Endodermal cell (in vitro differentiated cells): ENCODE results near the gene KLRC1. TPM values are rescaled to one million over a fixed set of nuclear protein-coding genes. Genes with fewer than 3 reads are reported as not detected.
"Not testable (repeated sequence)": the region's sequence is repeated elsewhere in the genome, so short reads cannot be mapped to it uniquely, and the experiment has no call there.

Experiments used
- DNase-seq: peaks from one replicate; pipeline ENCODE4 v3.0.0-alpha.2; 2017
- H3K27ac ChIP-seq: 2 replicates; pipeline ENCODE4 v1.5.1; 2013; ENCODE audit warnings: mild to moderate bottlenecking, low read depth, low read length, moderate library complexity
- H3K27me3 ChIP-seq: 2 replicates; pipeline ENCODE4 v1.6.1; 2013; ENCODE audit warnings: mild to moderate bottlenecking, low read length, moderate library complexity; ENCODE audit not compliant: insufficient read depth, control insufficient read depth, poor library complexity, severe bottlenecking
- H3K36me3 ChIP-seq: 2 replicates; pipeline ENCODE4 v1.7.0; 2013; ENCODE audit warnings: mild to moderate bottlenecking, low read length, moderate library complexity; ENCODE audit not compliant: control insufficient read depth, insufficient read depth
- H3K4me1 ChIP-seq: one replicate; pipeline ENCODE4 v1.7.0; 2013; ENCODE audit warnings: low read length; ENCODE audit not compliant: control insufficient read depth, insufficient read depth
- H3K4me3 ChIP-seq: 2 replicates; pipeline ENCODE4 v1.5.1; 2013; ENCODE audit warnings: mild to moderate bottlenecking, low read length, moderate library complexity
- H3K9ac ChIP-seq: 2 replicates; pipeline ENCODE4 v1.6.1; 2013; ENCODE audit warnings: mild to moderate bottlenecking, low read length, moderate library complexity; ENCODE audit not compliant: poor library complexity, severe bottlenecking; ENCODE audit errors: extremely low read depth
- H3K9me3 ChIP-seq: 2 replicates; pipeline ENCODE4 v1.6.1; 2013; ENCODE audit warnings: mild to moderate bottlenecking, low read length, moderate library complexity; ENCODE audit not compliant: control insufficient read depth
- H3K27ac Mint-ChIP-seq: 2 replicates; pipeline ENCODE4 v1.8.0; 2020; ENCODE audit warnings: mixed read lengths
- H3K27me3 Mint-ChIP-seq: 2 replicates; pipeline ENCODE4 v1.8.0; 2021; ENCODE audit warnings: mild to moderate bottlenecking, mixed read lengths; ENCODE audit not compliant: insufficient read depth
- H3K36me3 Mint-ChIP-seq: 2 replicates; pipeline ENCODE4 v1.8.0; 2020; ENCODE audit warnings: low read depth, mixed read lengths
- H3K4me1 Mint-ChIP-seq: 2 replicates; pipeline ENCODE4 v1.8.0; 2020; ENCODE audit warnings: mixed read lengths
- H3K4me3 Mint-ChIP-seq: 2 replicates; pipeline ENCODE4 v1.8.0; 2020; ENCODE audit warnings: mild to moderate bottlenecking, moderate library complexity, mixed read lengths
- H3K9me3 Mint-ChIP-seq: 2 replicates; pipeline ENCODE4 v1.8.0; 2020; ENCODE audit warnings: mild to moderate bottlenecking, mixed read lengths
- WGBS, 2 experiments: methylation state at CpG; one replicate each; pipeline versions ENCODE4 v1.1.5 to v1.1.7; 2013; ENCODE audit warnings: missing lambda C conversion rate in 2 of 2, mixed read lengths in 1 of 2; ENCODE audit not compliant: insufficient coverage in 1 of 2, insufficient read length in 1 of 2; 5-methylcytosine and 5-hydroxymethylcytosine counted together
- total RNA-seq, 2 donors: library from RNA; stranded (reverse); fragmentation: NEBNext Ultra II Directional in 1 of 2; extraction: Animal tissue kit (Norgen Biotek cat#: 25700) in 1 of 2; gene quantifications; 2 replicates in 1 of 2; 3 replicates in 1 of 2; pipeline ENCODE4 v1.2.1, GENCODE V29; 2021
- TF ChIP-seq, protein P1 (sequence below): fragments of 200-600 bp; sonication (generic); conservative IDR thresholded peaks from 2 replicates; pipeline ENCODE4 v1.5.0; 2021; ENCODE audit warnings: antibody characterized with exemption, mild to moderate bottlenecking

KLRC1 gene
- total RNA-seq, 2 donors from 2014 or later: not detected

- WGBS, 2 experiments: 73% methylated on average over 2 of the region's 2 CpGs; no CpG with 5 or more reads in 1 of the 2 experiments
- H3K4me3 Mint-ChIP-seq: no peak overlapping the region
- DNase-seq: no peak
- no peaks in the 10 kb centered on the region for H3K27me3 ChIP-seq
- H3K9ac ChIP-seq: no peak overlapping the region
- no peak overlapping the region for H3K27ac ChIP-seq
- no peaks in the 10 kb centered on the region for H3K36me3 Mint-ChIP-seq
- peaks cover 13% of the 10 kb centered on the region for H3K4me1 Mint-ChIP-seq
- H3K27ac Mint-ChIP-seq: no peak overlapping the region
- H3K36me3 ChIP-seq: no peaks in the 10 kb centered on the region
- H3K9me3 ChIP-seq: no peaks in the 10 kb centered on the region
- H3K9me3 Mint-ChIP-seq: no peaks in the 10 kb centered on the region
- H3K27me3 Mint-ChIP-seq: no peaks in the 10 kb centered on the region
- H3K4me3 ChIP-seq: no peak overlapping the region
- TF ChIP-seq, protein P1, sequence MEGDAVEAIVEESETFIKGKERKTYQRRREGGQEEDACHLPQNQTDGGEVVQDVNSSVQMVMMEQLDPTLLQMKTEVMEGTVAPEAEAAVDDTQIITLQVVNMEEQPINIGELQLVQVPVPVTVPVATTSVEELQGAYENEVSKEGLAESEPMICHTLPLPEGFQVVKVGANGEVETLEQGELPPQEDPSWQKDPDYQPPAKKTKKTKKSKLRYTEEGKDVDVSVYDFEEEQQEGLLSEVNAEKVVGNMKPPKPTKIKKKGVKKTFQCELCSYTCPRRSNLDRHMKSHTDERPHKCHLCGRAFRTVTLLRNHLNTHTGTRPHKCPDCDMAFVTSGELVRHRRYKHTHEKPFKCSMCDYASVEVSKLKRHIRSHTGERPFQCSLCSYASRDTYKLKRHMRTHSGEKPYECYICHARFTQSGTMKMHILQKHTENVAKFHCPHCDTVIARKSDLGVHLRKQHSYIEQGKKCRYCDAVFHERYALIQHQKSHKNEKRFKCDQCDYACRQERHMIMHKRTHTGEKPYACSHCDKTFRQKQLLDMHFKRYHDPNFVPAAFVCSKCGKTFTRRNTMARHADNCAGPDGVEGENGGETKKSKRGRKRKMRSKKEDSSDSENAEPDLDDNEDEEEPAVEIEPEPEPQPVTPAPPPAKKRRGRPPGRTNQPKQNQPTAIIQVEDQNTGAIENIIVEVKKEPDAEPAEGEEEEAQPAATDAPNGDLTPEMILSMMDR: no peak
- H3K4me1 ChIP-seq: no peaks in the 10 kb centered on the region
Measured at GRCh38 chr12:10398168-10398567, 55.0 kb downstream of the KLRC1 start.

GRCh38 chr12:10397296-10397695, 55.9 kb downstream of the KLRC1 start:
- Mint-ChIP-seq H3K4me1 (peaks cover 13% of the 10 kb centered on the region), H3K27me3 (no peaks in the 10 kb centered on the region), H3K36me3 (no peaks in the 10 kb centered on the region), H3K9me3 (no peaks in the 10 kb centered on the region), H3K4me3 (no peak overlapping the region), H3K27ac (no peak overlapping the region)
- no peak for DNase-seq
- 80 to 83% methylated on average over 1 to 2 of the region's 2 CpGs for WGBS, 2 experiments
- TF ChIP-seq, protein P1: no peak
- Histone ChIP-seq H3K4me1 (no peaks in the 10 kb centered on the region), H3K27me3 (no peaks in the 10 kb centered on the region), H3K4me3 (no peak overlapping the region), H3K27ac (no peak overlapping the region), H3K9me3 (no peaks in the 10 kb centered on the region), H3K36me3 (no peaks in the 10 kb centered on the region), H3K9ac (no peak overlapping the region)

DNA sequence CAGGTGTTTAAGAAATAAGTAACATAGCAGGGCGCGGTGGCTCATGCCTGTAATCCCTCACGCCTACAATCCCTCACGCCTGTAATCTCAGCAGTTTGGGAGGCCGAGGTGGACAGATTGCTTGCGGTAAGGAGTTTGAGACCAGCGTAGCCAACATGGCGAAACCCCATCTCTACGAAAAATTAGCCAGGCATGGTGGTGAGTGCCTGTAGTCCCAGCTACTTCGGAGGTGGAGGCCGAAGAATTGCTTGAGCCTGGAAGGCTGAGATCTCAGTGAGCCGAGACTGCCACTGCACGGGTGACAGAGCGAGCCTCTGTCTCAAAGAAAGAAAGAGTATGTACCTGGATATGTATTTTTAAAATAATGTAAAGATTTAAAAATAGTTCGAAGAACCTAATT, 57.0 kb downstream of the KLRC1 start:
- not testable (repeated sequence) for H3K4me3 Mint-ChIP-seq, H3K4me1 ChIP-seq, H3K27me3 Mint-ChIP-seq, H3K36me3 Mint-ChIP-seq, H3K4me3 ChIP-seq, H3K27ac ChIP-seq, H3K27me3 ChIP-seq, DNase-seq, H3K9me3 Mint-ChIP-seq, H3K36me3 ChIP-seq, H3K27ac Mint-ChIP-seq, H3K9ac ChIP-seq, H3K9me3 ChIP-seq
- H3K4me1 Mint-ChIP-seq: peaks cover 13% of the 10 kb centered on the region
- WGBS, 2 experiments: 90 to 95% methylated on average over 2 to 15 of the region's 15 CpGs

Other genes with a start within 250 kb of the KLRC1 start
- gene GABARAPL1, start 240.5 kb downstream of the KLRC1 start, total RNA-seq: 100 to 1,000 TPM; 135 to 191 TPM
- 1 to 10 TPM in 1 of 2 donors, under 1 TPM in 1; 0.59 to 2.2 TPM for gene KLRD1, start 145.5 kb downstream of the KLRC1 start, total RNA-seq
- gene KLRK1, start 63.3 kb downstream of the KLRC1 start, total RNA-seq: under 1 TPM in 1 of 2 donors, not detected in 1; 0.24 TPM
- not detected for gene KLRC4, start 43.6 kb downstream of the KLRC1 start, total RNA-seq
- not detected for gene KLRC3, start 32.8 kb downstream of the KLRC1 start, total RNA-seq
- not detected for gene KLRC2, start 17.4 kb downstream of the KLRC1 start, total RNA-seq
- gene EIF2S3B, start 52.5 kb upstream of the KLRC1 start, total RNA-seq: 1 to 10 TPM; 2.1 to 5.9 TPM
- 10 to 100 TPM; 53.8 to 75.8 TPM for gene MAGOHB, start 160.2 kb upstream of the KLRC1 start, total RNA-seq
- gene STYK1, start 220.7 kb upstream of the KLRC1 start, total RNA-seq: 1 to 10 TPM; 3.3 to 4.5 TPM